Measurements from ENCODE around the gene PPP1R3C.

Gene PPP1R3C

GRCh38 chr10:91629715-91630549 lies 2.9 kb downstream of the PPP1R3C start:
- DNase-seq = no peak

GRCh38 chr10:91628383-91628782 lies 4.5 kb downstream of the PPP1R3C start:
- no peak for DNase-seq

- no peak for DNase-seq
Measured at GRCh38 chr10:91627344-91628102, 5.3 kb downstream of the PPP1R3C start.

- DNase-seq = no peak
Measured at GRCh38 chr10:91626936-91627335, 5.9 kb downstream of the PPP1R3C start.

GRCh38 chr10:91624633-91625032 lies 8.2 kb downstream of the PPP1R3C start:
- no peak for DNase-seq

GRCh38 chr10:91622601-91623000 lies 10.3 kb downstream of the PPP1R3C start:
- DNase-seq = no peak

- DNase-seq = no peak
Measured at GRCh38 chr10:91621483-91622113, 11.3 kb downstream of the PPP1R3C start.

GRCh38 chr10:91617072-91617609 lies 15.7 kb downstream of the PPP1R3C start:
- no peak for DNase-seq

GRCh38 chr10:91616137-91616536 lies 16.7 kb downstream of the PPP1R3C start:
- no peak for DNase-seq

- no peak for DNase-seq
Measured at GRCh38 chr10:91614225-91614624, 18.6 kb downstream of the PPP1R3C start.

GRCh38 chr10:91613411-91614187 lies 19.3 kb downstream of the PPP1R3C start:
- DNase-seq = no peak

- DNase-seq = no peak
Measured at GRCh38 chr10:91610919-91611318, 22.0 kb downstream of the PPP1R3C start.

GRCh38 chr10:91610444-91610843 lies 22.4 kb downstream of the PPP1R3C start:
- no peak for DNase-seq

- no peak for DNase-seq
Measured at GRCh38 chr10:91607646-91608403, 25.0 kb downstream of the PPP1R3C start.

- no peak for DNase-seq
Measured at GRCh38 chr10:91605968-91606367, 26.9 kb downstream of the PPP1R3C start.

- DNase-seq = no peak
Measured at GRCh38 chr10:91604553-91605534, 28.0 kb downstream of the PPP1R3C start.

- DNase-seq = no peak
Measured at GRCh38 chr10:91603931-91604331, 28.9 kb downstream of the PPP1R3C start.

GRCh38 chr10:91602868-91603568 lies 29.9 kb downstream of the PPP1R3C start:
- DNase-seq = no peak

- no peak for DNase-seq
Measured at GRCh38 chr10:91602449-91602848, 30.4 kb downstream of the PPP1R3C start.

GRCh38 chr10:91601212-91601611 lies 31.7 kb downstream of the PPP1R3C start:
- no peak for DNase-seq

Measured in NCI-H2107 (cell line).